NCI-H1048 (cell line): ENCODE data around the gene CDK6.
A peak's percentile ranks its signal among the peaks of the same experiment; 100 is the strongest.
"Not testable (repeated sequence)": the region's sequence is repeated elsewhere in the genome, so short reads cannot be mapped to it uniquely, and the experiment has no call there.

Experiments
- DNase-seq: peaks from one replicate; lab custom pipeline; 2025; lab: John Stamatoyannopoulos, UW

The CDK6 gene

DNA sequence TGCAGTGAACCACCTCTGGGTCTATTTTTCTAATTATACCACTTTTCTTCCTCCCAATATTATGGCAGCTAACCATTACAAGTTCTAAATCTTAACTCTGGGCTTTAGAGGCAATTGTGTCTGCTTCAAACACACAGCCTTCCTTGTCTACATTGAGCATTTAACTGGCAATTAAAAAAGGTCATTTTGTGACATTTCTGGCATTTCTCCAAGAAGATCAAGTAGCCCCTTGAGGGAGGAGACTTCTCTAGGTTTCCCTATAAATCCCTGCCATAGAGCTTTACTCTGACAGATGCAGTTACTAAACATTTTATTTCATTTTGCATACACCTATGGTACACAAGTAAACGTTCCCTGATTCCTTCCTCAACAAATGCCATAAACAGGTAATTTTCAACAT, 212.8 kb downstream of the CDK6 start:
- DNase-seq = no peak

GRCh38 chr7:92622685-92623084, 213.7 kb downstream of the CDK6 start:
- DNase-seq = no peak

DNA sequence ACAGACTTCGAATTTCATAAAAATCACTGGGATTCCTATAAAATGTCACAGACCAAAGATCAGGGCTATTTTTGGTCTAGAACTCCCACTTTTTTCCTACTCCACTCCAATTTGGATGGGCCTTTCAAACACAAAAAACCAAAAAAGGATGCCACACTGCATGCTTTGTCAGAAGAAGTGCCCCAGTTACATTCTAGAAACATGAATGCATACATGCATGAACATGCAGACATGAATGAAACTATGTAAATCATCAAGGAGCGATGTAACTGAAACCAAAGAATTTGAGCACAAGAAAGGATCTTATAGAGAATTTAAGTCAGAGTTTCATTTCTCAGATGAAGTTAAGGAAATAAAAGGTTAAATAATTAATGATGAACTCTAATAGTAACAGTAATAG, 214.3 kb downstream of the CDK6 start:
- DNase-seq = no peak

GRCh38 chr7:92621561-92622023, 214.8 kb downstream of the CDK6 start:
- no peak for DNase-seq

GRCh38 chr7:92621026-92621540, 215.3 kb downstream of the CDK6 start:
- peak; percentile 31 for DNase-seq

DNA sequence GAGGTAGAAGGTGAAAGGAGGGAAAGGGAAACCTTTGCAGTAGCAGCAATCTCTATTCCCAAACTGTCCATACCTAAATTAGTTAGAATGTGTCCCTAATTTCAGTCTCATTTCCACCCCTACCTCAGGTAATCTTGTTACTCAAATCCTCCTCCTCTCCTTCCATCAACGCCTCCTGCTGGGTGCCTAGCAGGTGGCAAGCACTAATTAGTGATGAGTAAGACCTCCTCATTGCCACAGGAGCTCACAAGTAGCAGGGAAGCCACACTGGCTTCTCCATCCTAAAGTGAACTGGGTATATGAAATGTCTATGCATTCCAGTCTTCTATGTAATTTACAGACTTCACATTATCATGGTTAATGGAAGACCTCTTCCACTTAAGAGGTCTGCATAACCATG, 220.5 kb downstream of the CDK6 start:
- no peak for DNase-seq

- no peak for DNase-seq
These were observed 221.7 kb downstream of the CDK6 start for GRCh38 chr7:92614660-92615174.

DNA sequence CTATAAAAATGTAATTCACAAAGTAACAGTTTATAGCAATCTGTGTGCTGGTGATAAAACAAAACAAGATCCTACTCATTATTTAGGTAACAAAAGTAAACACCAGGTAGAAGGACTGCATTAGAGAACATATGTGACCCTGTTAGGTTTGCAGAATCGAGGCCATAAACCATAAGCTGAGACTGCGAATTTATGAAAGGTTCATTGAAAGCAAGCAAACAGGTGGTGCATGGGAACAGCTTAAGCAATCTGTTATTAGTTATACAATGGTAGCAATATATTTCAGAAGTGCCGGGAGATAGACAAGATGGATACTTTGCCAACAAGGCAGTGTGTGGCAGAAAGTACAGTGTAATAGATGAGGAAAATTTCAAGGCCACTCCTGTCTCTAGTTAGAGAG, 222.7 kb downstream of the CDK6 start:
- DNase-seq = no peak

DNA sequence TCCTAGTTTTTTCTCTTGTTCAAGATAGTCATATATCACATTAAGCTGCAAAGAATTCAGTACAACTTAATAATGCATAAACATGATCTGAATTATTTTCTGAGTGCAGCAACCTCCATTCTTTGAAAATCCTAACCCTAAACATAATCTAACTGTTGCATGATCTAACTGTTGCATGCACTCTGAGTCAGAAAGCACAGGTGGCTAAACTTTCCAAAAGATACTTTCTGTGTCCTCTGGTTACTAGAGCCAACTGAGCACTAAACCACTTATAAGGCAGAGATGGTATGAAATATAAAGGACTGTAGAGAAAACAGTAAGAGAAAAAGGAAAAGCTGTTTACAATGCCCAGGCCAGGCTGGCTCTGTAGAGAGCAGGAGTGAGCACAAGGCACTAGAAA, 223.2 kb downstream of the CDK6 start:
- DNase-seq = no peak

DNA sequence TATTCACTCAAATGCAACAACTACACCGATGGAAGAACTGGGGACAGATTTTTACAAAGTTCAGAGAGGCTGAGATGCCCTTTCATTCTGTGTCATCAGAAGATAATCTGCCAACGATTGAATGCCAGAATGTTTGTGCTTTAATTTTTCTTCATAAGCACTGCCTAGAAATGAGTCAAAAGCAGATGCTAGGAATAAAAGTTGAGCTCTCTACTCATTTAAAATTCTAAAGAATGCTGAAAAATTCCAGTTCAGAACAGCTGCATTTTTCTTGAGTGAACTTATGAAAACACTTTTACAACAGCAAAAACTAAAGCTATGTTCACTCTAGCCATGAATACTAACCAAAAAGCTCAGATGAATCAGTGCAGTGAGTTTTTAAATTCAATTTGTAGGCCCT, 223.9 kb downstream of the CDK6 start:
- DNase-seq = no peak

DNA sequence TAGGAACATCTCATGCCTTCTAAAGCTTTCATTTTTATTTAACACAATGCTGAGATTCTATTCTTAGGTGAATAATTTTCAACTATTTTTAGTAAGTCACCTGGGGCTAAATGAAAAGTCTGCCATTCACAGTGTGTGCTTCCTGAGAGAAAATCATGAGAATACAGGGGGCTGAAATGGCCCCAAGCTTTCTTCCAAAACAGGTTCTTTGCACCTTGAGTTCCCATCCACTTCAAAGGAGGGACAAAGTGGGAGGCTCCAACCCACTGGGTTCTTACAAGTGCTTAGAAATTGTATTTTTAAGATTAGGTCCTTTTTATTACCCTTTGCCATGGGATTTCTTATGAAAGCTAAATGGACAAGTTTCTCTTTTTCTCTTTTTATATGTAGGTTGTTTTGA, 224.6 kb downstream of the CDK6 start:
- DNase-seq = no peak

GRCh38 chr7:92609921-92610518, 226.4 kb downstream of the CDK6 start:
- DNase-seq = no peak

DNA sequence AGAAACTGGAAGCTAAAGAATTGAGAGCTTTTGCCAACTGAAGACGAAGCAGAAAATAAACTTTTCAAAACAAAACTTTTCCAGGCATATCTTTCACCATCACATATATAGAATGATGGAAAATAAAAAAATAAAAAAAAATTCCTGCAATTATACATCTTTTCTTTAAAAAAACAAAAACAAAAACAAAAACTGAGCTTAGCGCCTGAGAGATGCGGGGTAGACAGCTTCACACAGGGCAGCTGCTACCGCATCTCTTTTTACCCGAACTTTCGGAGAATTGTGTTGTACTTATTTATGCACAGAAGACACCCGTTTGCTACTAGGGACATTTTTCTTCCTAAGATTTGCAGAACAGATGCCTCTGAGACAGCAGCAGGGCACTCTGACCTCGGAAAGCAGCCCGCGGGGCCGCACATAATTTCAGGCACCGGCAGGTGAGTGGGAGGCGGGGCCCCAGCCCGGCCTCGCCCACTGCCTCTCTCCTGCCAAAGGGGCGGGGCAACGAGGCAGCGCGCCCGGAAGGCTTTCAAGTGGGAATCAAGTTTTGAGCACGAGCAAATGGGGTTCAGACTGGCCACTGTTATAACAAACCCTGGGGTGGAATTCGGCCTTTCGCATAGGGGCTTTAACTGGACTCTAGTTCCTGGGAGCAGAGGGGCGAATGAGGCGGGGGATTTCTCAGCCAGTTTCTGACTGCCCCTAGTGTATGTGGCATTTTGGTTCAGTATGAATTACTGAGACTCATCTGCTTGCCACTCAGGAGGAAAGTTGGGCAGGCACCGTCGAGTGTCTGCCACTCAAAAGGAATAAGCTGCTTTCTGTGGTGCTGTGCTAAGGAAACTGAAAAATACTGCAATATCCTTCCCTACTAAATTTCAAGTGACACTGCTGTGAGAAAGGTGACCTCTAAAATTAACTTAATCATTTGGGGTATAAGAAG, 227.7 kb downstream of the CDK6 start:
- DNase-seq = no peak

DNA sequence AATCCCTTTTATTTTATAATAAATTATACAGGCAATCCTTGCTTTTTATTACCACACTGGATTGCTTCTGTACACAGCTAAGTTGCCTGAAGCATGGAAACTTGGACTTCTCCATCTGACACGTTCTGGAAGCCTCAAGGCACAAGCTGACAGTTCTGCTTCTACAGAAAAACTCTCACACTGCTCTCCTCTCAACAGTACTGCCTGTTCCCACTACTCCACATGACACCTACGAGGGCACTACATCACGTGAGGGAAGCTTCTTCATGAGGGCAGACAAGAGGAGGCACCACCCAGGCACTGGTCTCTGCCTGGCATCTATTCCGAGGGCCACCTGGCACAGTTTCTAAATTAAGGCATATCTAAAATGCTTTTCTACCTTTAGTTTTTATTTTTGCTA, 229.4 kb downstream of the CDK6 start:
- DNase-seq = no peak

- DNase-seq = not testable (repeated sequence)
These were observed 231.9 kb downstream of the CDK6 start for GRCh38 chr7:92604517-92604916.

GRCh38 chr7:92603089-92603445, 233.3 kb downstream of the CDK6 start:
- no peak for DNase-seq

GRCh38 chr7:92602352-92603088, 233.9 kb downstream of the CDK6 start:
- no peak for DNase-seq

GRCh38 chr7:92598310-92598981, 237.9 kb downstream of the CDK6 start:
- no peak for DNase-seq

DNA sequence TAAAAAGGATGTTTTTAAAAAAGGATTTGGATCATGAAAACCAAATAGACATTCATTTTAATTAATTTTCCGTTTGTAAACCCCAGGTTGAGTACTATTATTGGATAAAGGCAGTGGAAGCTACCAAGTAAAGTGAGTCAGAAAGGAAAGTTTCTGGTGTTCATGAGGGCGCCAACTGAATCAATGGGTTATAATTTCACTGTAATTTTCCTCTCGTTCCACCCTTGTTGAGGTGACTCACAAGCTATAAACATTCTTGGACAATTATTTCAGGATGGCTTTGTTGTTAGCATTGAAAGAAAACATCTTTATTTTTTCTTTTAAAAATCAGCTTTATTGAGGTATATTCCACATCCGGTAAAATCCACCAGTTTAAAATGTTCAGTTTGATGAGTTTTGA, 241.1 kb downstream of the CDK6 start:
- no peak for DNase-seq

- DNase-seq = no peak
These were observed 241.6 kb downstream of the CDK6 start for GRCh38 chr7:92594746-92595145.

DNA sequence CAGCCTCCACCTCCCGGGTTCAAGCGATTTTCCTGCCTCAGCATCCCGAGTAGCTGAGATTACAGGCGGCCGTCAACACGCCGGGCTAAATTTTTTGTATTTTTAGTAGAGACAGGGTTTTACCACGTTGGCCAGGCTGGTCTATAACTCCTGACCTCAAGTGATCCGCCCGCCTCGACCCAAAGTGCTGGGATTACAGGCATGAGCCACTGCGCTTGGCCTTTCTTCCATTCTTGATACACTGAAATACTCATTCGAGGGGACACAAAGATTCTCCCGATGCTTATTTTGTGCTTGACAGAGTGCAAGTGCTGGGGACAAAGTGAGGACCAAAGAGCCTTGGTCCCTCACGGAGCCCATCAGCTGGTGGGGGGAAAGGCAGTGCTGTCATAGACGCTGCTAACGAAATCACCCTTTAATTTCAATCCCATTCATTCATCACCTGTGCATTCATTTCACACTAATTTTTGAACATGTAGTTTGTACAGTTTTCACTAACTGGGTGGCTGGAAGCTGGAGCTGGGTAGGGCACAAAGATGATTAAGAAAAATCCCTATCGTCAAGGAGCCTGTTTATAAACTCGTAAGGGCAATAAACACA, 245.6 kb downstream of the CDK6 start:
- no peak for DNase-seq
